Heart left ventricle (tissue), 13 donors: ENCODE data around the gene DGKG.

ENCODE experiments used
- CTCF ChIP-seq, 12 donors: fragments of 200-600 bp; sonication (generic) in 4 of 12; IDR thresholded peaks; one replicate each; pipeline versions ENCODE4 v1.5.0 to v1.8.0; 2018 to 2022; ENCODE audit warnings: antibody characterized with exemption in 12 of 12, mild to moderate bottlenecking in 5 of 12
- POLR2A ChIP-seq, 2 donors: fragments of 450-650 bp; IDR thresholded peaks; one replicate each; pipeline ENCODE4 v1.6.1; 2017; ENCODE audit warnings: antibody characterized with exemption in 2 of 2, mild to moderate bottlenecking in 2 of 2, moderate library complexity in 2 of 2
- donor health status: ischemic (EF 13 %, LVEDD 7.1; RV severe dilation, severe dysfunction).
- donor health status: DM: no; HTN: yes; CAD: no.
- donor health status: DM: no; HTN: no; CAD: no.
- donor health status: ischemic (EF 25% LVEDD 6.9; RV normal size, moderate dysfunction).
- donor health status: ischemic (EF 25% LVEDD 5.7; RV mildly dilated, moderate dysfunction).
- donor health status: ischemic (EF 35%, LVEDD 5.7; RV mildly dilated, moderate dysfunction).
- donor health status: nonischemic (EF 11% LVEDD 7.7; RV severe dilation, severe dysfunction).
- donor health status: DM: yes; HTN: yes; CAD: no.
- donor health status: PGD.
- donor health status: ischemic (EF 29% LVEDD 5.4; RV normal size, mild dysfunction).
- donor health status: nonischemic (EF 23%, LVEDD 6.1; RV moderate dilation, normal function).

- TF ChIP-seq CTCF (IDR thresholded peaks at IDR 0.05) (no peak), POLR2A (IDR thresholded peaks at IDR 0.05) (no peak)
Measured at GRCh38 chr3:186366206-186366605, 4.2 kb upstream of the DGKG start.
